ENCODE data around the gene THEMIS.

DNA sequence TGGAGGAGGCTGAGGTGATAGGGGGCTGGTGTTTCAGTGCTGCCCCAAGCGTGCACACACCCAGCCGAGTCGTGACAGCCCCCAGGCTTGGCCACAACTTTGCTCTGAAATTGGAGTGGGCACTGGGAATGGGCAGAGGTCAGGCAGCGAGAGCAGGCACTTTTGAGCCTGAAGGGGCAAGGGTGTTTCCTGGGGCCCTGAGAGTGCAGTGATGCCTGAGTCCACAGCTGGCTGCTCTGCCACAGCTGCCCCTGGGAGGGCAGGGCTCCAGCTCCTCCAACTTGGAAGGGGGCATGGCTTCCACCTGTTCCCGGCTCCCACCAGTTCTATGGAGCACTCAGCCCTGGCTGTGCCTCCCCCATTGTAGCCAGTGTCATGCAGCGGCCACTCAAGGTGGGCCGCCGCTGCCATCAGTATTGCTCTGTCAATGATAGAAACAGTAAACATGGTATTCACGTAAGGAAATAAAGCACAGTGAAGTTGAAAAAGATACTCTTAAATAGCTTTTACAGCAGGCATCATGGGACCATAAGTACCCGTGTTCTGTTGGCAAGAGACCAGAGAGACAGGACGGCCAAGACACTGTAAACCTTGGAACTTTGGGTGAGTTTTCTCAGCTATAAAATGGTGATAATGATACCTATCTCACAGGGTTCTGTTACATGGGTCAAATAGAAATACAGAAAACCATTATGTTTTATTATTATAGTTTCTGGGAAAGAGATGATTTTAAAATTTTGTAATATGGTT, 108.9 kb downstream of the THEMIS start:
- TF ChIP-seq POLR2A (IDR thresholded peaks at IDR 0.05; ENCODE audit: low read length) (no peak), GATA1 (IDR thresholded peaks at IDR 0.05; ENCODE audit: low read depth, low read length) (no peak)

Measured in erythroblast (primary cell).